Stimulated activated CD8-positive, alpha-beta memory T cell treated with anti-CD3 and anti-CD28 coated beads, Interleukin-12 subunit alpha, Interleukin-12 subunit beta, amount 100 ng/mL, for 4 hours (primary cell): Measurements from ENCODE around the gene TREML4.

Source experiments
- DNase-seq: peaks from one replicate; pipeline ENCODE4 v3.0.0-alpha.2; 2020; ENCODE audit warnings: low read depth

The TREML4 gene

DNA sequence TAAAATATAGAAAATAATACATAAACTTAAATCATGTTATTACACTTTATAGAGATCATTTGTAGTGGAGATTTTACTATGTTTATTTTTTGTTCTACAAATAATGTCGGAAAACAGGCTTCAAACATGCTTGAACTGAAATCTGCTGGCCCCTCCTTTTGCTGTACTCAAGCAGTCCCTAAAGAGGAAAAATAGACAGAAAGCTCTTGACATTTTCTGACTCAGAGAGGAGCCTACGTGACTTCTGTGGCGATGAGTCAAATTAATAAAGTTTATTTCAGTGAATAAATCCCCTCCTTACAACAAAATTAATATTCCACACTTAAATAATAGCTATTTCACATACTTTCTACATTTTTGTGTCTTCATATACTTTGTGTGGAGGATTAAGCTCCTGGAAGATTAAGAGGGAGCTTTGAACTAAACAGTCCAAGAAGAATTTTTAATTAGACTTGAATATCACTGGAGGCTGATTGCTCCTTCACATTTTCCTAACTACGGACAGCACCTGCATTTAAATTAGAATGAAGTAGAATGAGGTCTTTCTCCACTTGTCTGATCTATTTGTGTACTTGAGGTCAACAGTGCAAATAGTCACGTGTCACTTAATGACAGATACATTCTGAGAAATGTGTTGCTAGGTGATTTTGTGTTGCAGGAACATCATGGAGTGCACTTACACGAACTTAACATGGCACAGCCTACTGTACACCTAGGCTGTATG lies 60.0 kb downstream of the TREML4 start:
- no peak for DNase-seq
